ENCODE results near the gene ADGRB3.

The ADGRB3 gene

DNA sequence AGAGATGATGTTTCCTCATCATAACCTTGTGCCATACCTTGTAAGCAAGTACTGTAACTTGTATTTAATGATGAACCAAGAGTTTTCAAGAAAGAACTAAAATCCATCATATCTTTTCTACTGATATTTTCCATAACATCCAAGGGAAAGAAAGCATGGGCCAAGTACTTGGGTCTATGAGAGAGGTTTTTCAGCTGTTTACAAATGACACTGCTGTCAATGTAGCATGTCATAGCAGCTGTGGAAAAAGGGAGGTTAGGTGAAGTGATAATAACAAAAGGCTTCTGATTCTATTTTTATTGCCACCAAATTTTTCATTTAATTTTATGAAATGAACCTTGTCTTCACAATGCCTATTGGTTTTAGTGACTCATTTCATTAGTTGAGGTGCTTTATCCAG lies 679.4 kb downstream of the ADGRB3 start:
- DNase-seq (ENCODE audit: low read depth): no peak
- no peak overlapping the region for H3K4me3 ChIP-seq (ENCODE audit: low read depth, low read length)
- no peak for TF ChIP-seq CTCF (IDR thresholded peaks at IDR 0.05; ENCODE audit: low read depth, low read length, missing control alignments)

DNA sequence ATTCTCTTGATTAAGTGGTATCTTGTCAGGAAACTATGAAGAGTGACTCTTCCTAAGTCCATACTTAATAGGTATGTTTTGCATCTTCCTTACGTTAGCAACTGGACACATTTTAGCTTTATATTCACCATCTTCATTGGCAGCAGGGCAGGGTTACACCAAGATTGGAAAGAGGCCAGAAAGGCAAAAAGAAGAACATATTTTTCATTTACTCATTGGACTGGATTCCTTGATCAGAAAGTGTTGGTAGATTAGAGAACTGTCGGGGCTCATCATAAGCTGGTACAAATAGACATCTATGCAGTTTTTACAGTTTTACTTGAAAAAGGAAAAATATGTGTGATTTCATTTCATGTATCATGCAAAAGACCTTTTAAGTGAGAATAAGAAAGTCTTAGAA lies 696.8 kb downstream of the ADGRB3 start:
- H3K4me3 ChIP-seq (ENCODE audit: low read depth, low read length): no peak overlapping the region
- DNase-seq (ENCODE audit: low read depth): no peak
- no peak for TF ChIP-seq CTCF (IDR thresholded peaks at IDR 0.05; ENCODE audit: low read depth, low read length, missing control alignments)

DNA sequence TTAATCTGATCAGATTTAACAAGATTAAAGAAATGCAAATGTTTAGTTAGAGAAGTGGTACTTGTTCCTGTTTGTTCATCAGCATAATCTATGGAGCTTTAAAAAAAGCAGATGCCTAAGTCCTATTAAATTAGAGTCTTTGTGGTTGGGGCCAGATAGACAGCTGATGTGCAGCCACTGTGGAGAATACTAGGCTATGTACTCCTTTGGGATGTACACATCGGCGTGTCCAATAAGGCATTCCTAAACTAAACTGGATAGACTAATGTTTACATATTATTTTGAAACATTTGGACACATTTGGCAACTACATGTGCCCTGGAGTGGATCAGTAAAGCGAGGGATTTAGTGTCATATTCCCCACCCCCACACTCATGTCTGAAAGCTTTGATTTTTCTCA lies 702.2 kb downstream of the ADGRB3 start:
- H3K4me3 ChIP-seq (ENCODE audit: low read depth, low read length): no peak overlapping the region
- no peak for DNase-seq (ENCODE audit: low read depth)
- TF ChIP-seq CTCF (IDR thresholded peaks at IDR 0.05; ENCODE audit: low read depth, low read length, missing control alignments): no peak

GRCh38 chr6:69338431-69339162 lies 703.5 kb downstream of the ADGRB3 start:
- no peak for DNase-seq (ENCODE audit: low read depth)
- TF ChIP-seq CTCF (IDR thresholded peaks at IDR 0.05; ENCODE audit: low read depth, low read length, missing control alignments): no peak
- H3K4me3 ChIP-seq (ENCODE audit: low read depth, low read length): no peak overlapping the region

- TF ChIP-seq CTCF (IDR thresholded peaks at IDR 0.05; ENCODE audit: low read depth, low read length, missing control alignments): no peak
- no peak for DNase-seq (ENCODE audit: low read depth)
- no peak overlapping the region for H3K4me3 ChIP-seq (ENCODE audit: low read depth, low read length)
Observed at GRCh38 chr6:69339163-69339550, 704.1 kb downstream of the ADGRB3 start.

DNA sequence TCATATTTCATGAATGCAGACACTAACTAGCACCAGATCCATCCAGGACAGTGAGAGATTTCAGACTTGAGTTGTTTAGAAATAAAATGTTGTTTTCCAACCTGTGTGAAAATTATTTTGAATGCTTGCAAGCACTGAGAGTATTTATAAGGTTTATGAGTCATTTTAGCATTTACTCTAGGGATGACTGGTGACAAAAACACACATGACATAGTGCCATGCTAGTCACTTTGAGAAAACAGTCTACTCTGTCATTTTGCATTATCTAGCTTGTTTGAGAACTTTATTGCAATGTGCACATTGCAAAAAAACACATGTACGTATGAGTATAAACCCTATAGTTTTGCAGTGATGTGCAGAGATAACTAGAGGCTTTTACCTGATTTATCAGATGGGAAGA lies 705.1 kb downstream of the ADGRB3 start:
- DNase-seq (ENCODE audit: low read depth): no peak
- TF ChIP-seq CTCF (IDR thresholded peaks at IDR 0.05; ENCODE audit: low read depth, low read length, missing control alignments): no peak

DNA sequence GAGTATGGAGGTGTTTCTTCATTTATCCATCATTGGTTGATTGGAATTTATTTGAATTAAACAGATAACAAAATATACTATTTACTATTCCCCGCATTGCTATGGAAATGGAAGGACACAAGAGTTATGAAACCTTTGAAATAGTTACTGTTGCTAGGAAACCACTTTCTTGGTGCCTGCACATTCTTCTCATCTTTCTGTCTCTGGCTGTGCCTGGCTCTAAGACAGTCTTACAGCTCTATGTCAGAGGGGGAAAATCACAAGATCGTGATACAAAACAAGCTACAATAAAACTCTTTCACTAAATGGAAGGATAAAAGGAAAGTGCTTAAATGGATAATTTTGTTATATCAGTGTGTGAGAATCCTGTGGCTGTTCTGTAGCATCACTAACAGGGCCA lies 708.8 kb downstream of the ADGRB3 start:
- TF ChIP-seq CTCF (IDR thresholded peaks at IDR 0.05; ENCODE audit: low read depth, low read length, missing control alignments): no peak
- DNase-seq (ENCODE audit: low read depth): no peak
- H3K4me3 ChIP-seq (ENCODE audit: low read depth, low read length): no peak overlapping the region

More for the DNA sequence above, 705.1 kb downstream of the ADGRB3 start:
- no peak overlapping the region for H3K4me3 ChIP-seq (ENCODE audit: low read depth, low read length)

All from GM12864 (cell line).